HCT116 (cell line): ENCODE data around the gene KNCN. TPM values are rescaled to one million over a fixed set of nuclear protein-coding genes. Genes with fewer than 3 reads are reported as not detected.

Experiments
- ATAC-seq: fragments of 200-7000 bp; cut with Tn5 transposase; 2 replicates; pipeline ENCODE4 v1.9.1; 2020; ENCODE audit warnings: mild to moderate bottlenecking, moderate library complexity
- BruUV-seq: library from RNA; stranded (reverse); fragments of 400-500 nt; replicated peaks from 2 replicates; lab custom pipeline; 2021; lab: Mats Ljungman, UMichigan
- CTCF ChIA-PET: fragments of 300-600 bp; sonication (Branson Sonifier 250); formaldehyde crosslinking; loops from one replicate; lab custom pipeline; 2021; ENCODE audit warnings: antibody characterized with exemption; lab: Charles Lee
- POLR2A ChIA-PET: fragments of 300-600, 350-600 bp; sonication (Branson Sonifier 250); formaldehyde crosslinking; loops from one replicate; lab custom pipeline; 2021; ENCODE audit warnings: antibody characterized with exemption; lab: Charles Lee
- RAD21 ChIA-PET, 2 experiments: fragments of 300-600 bp; sonication (Branson Sonifier 250); formaldehyde crosslinking; loops; one replicate each; lab custom pipeline; 2023; ENCODE audit warnings: low total read pairs in 2 of 2; ENCODE audit not compliant: uncharacterized antibody in 2 of 2, unreplicated experiment in 2 of 2, low non-redundant PET in 1 of 2; lab: Charles Lee
- DNase-seq: peaks from one replicate; pipeline ENCODE4 v3.0.0-alpha.2; 2010; ENCODE audit warnings: low read depth, low spot score
- H2AFZ ChIP-seq: fragments of 200-600 bp; shearing (Covaris generic), sonication (generic); 2 replicates; pipeline ENCODE4 v1.6.1; 2017; ENCODE audit warnings: low read depth, mixed run types, mixed read lengths, antibody characterized with exemption, low read length; ENCODE audit not compliant: poor library complexity, severe bottlenecking
- H3K27ac ChIP-seq: 2 replicates; pipeline ENCODE4 v1.5.1; 2012; ENCODE audit warnings: low read depth, low read length
- H3K27me3 ChIP-seq: fragments of 200-600 bp; sonication (generic); 2 replicates; pipeline ENCODE4 v1.6.1; 2016; ENCODE audit warnings: mixed run types, low read length, mixed read lengths; ENCODE audit not compliant: insufficient read depth
- H3K36me3 ChIP-seq, 2 experiments: fragments of 200-500 bp in 1 of 2; fragments of 200-600 bp in 1 of 2; sonication (Bioruptor generic) in 1 of 2; sonication (generic) in 1 of 2; 2 replicates each; pipeline versions ENCODE4 v1.5.1 to v1.6.1; 2014 to 2016; ENCODE audit warnings: low read length in 2 of 2, inconsistent platforms in 1 of 2, mixed read lengths in 1 of 2, mixed run types in 1 of 2; ENCODE audit not compliant: insufficient read depth in 2 of 2, control insufficient read depth in 1 of 2
- H3K4me1 ChIP-seq, 2 experiments: fragments of 200-600 bp in 1 of 2; sonication (generic) in 1 of 2; 2 replicates each; pipeline versions ENCODE4 v1.5.1 to v1.6.1; 2012 to 2017; ENCODE audit warnings: low read length in 2 of 2, inconsistent platforms in 1 of 2, mild to moderate bottlenecking in 1 of 2, mixed read lengths in 1 of 2, mixed run types in 1 of 2, moderate library complexity in 1 of 2; ENCODE audit not compliant: insufficient read depth in 2 of 2, control insufficient read depth in 1 of 2
- H3K4me2 ChIP-seq: fragments of 200-600 bp; sonication (generic); 2 replicates; pipeline ENCODE4 v1.6.1; 2017; ENCODE audit warnings: mixed run types, low read length, mixed read lengths
- H3K4me3 ChIP-seq, 2 experiments: fragments of 200-600 bp in 1 of 2; sonication (generic) in 1 of 2; replicated peaks in 1 of 2; 2 replicates each; pipeline ENCODE4 v1.5.1; 2011 to 2016; ENCODE audit warnings: low read length in 2 of 2, control low read depth in 1 of 2, low read depth in 1 of 2, mild to moderate bottlenecking in 1 of 2, mixed read lengths in 1 of 2, mixed run types in 1 of 2
- H3K79me2 ChIP-seq: fragments of 200-600 bp; sonication (generic); 2 replicates; pipeline ENCODE4 v1.6.1; 2017; ENCODE audit warnings: mild to moderate bottlenecking, mixed run types, low read length, moderate library complexity, mixed read lengths; ENCODE audit not compliant: insufficient read depth
- H3K9ac ChIP-seq: fragments of 200-600 bp; sonication (generic); 2 replicates; pipeline ENCODE4 v1.6.1; 2016; ENCODE audit warnings: low read length, mixed read lengths
- H3K9me2 ChIP-seq: fragments of 200-600 bp; sonication (generic), shearing (Covaris generic); 2 replicates; pipeline ENCODE4 v1.6.1; 2017; ENCODE audit warnings: mixed run types, mild to moderate bottlenecking, moderate library complexity; ENCODE audit not compliant: insufficient read depth
- H3K9me3 ChIP-seq, 2 experiments: fragments of 200-500 bp in 1 of 2; fragments of 200-600 bp in 1 of 2; sonication (Bioruptor generic) in 1 of 2; sonication (generic) in 1 of 2; 2 replicates each; pipeline ENCODE4 v1.6.1; 2014 to 2017; ENCODE audit warnings: low read length in 2 of 2, mixed read lengths in 2 of 2, inconsistent platforms in 1 of 2, low read depth in 1 of 2, mild to moderate bottlenecking in 1 of 2, mixed run types in 1 of 2, moderate library complexity in 1 of 2; ENCODE audit not compliant: control insufficient read depth in 1 of 2, insufficient read depth in 1 of 2
- H4K20me1 ChIP-seq: fragments of 200-600 bp; sonication (generic), shearing (Covaris generic); 2 replicates; pipeline ENCODE4 v1.6.1; 2017; ENCODE audit warnings: mixed run types, mild to moderate bottlenecking, moderate library complexity; ENCODE audit not compliant: insufficient read depth
- CBX3 ChIP-seq: IDR thresholded peaks from 2 replicates; pipeline ENCODE4 v1.6.1; 2012; ENCODE audit warnings: low read depth
- CEBPB ChIP-seq: IDR thresholded peaks from 2 replicates; pipeline ENCODE4 v1.6.1; 2012; ENCODE audit warnings: low read depth
- EZH2 ChIP-seq: fragments of 200-600 bp; sonication (generic); IDR thresholded peaks from 2 replicates; pipeline ENCODE4 v1.6.1; 2017; ENCODE audit warnings: antibody characterized with exemption, mixed run types
- FOSL1 ChIP-seq: IDR thresholded peaks from 2 replicates; pipeline ENCODE4 v1.6.1; 2012; ENCODE audit warnings: low read depth
- JUND ChIP-seq: IDR thresholded peaks from 2 replicates; pipeline ENCODE4 v1.6.1; 2012
- RAD21 ChIP-seq: IDR thresholded peaks from 2 replicates; pipeline ENCODE4 v1.6.1; 2012; ENCODE audit warnings: low read depth, mild to moderate bottlenecking
- REST ChIP-seq: IDR thresholded peaks from 2 replicates; pipeline ENCODE4 v1.6.1; 2012; ENCODE audit warnings: low read depth
- SIN3A ChIP-seq: IDR thresholded peaks from 2 replicates; pipeline ENCODE4 v1.6.1; 2012; ENCODE audit warnings: low read depth
- SRF ChIP-seq: IDR thresholded peaks from 2 replicates; pipeline ENCODE4 v1.6.1; 2012; ENCODE audit warnings: low read depth
- TCF7L2 ChIP-seq: IDR thresholded peaks from 2 replicates; pipeline ENCODE4 v1.7.0; 2011; ENCODE audit warnings: borderline replicate concordance, inconsistent platforms; ENCODE audit not compliant: insufficient read depth, insufficient read length; ENCODE audit errors: extremely low read depth
- ZBTB33 ChIP-seq: IDR thresholded peaks from 2 replicates; pipeline ENCODE4 v1.6.1; 2011; ENCODE audit warnings: mild to moderate bottlenecking, low read length, moderate library complexity; ENCODE audit not compliant: insufficient replicate concordance; ENCODE audit errors: extremely low read depth
- ZFX ChIP-seq: fragments of 450-650 bp; IDR thresholded peaks from 2 replicates; pipeline ENCODE4 v1.6.1; 2017
- ZNF274 ChIP-seq: fragments of 200-500 bp; sonication (Bioruptor generic); IDR thresholded peaks from 2 replicates; pipeline ENCODE4 v1.6.1; 2014; ENCODE audit warnings: mild to moderate bottlenecking, low read depth, low read length, inconsistent platforms
- intact Hi-C: fragments of 100-400 bp; cut with micrococcal nuclease; formaldehyde crosslinking; loops from 2 replicates; pipeline ENCODE4 v1.10.0; 2022
- total RNA-seq: library from RNA; stranded (reverse); gene quantifications from one replicate; pipeline ENCODE4 v1.2.1, GENCODE V29; 2021; ENCODE audit not compliant: unreplicated experiment
- TF ChIP-seq, protein P1 (sequence below), 3 experiments: fragments of 200-600 bp in 1 of 3; sonication (generic) in 1 of 3; IDR thresholded peaks in 2 of 3; conservative IDR thresholded peaks in 1 of 3; 2 replicates each; pipeline ENCODE4 v1.5.1; 2012 to 2017; ENCODE audit warnings: low read depth in 2 of 3, low read length in 2 of 3, antibody characterized with exemption in 1 of 3, borderline replicate concordance in 1 of 3, control low read depth in 1 of 3, mild to moderate bottlenecking in 1 of 3, mixed read lengths in 1 of 3, mixed run types in 1 of 3, moderate library complexity in 1 of 3; ENCODE audit not compliant: insufficient read depth in 1 of 3

Gene KNCN
- total RNA-seq, 1 experiment from 2014 or later = not detected

GRCh38 chr1:46497020-46497419, 54.4 kb downstream of the KNCN start:
- POLR2A ChIA-PET = no interaction called here
- no peak for TF ChIP-seq SRF

GRCh38 chr1:46496505-46496904, 54.9 kb downstream of the KNCN start:
- ChIA-PET CTCF (no interaction called here), POLR2A (no interaction called here), RAD21 (no interaction called here)
- ATAC-seq (no peak), DNase-seq (no peak)
- no peak overlapping the region for H3K9ac ChIP-seq
- no peaks in the 10 kb centered on the region for H3K4me1 ChIP-seq
- H3K9me2 ChIP-seq = no peaks in the 10 kb centered on the region
- no peak overlapping the region for H2AFZ ChIP-seq
- H4K20me1 ChIP-seq = no peaks in the 10 kb centered on the region
- H3K4me3 ChIP-seq = no peak overlapping the region
- H3K79me2 ChIP-seq = no peaks in the 10 kb centered on the region
- no peak overlapping the region for H3K4me2 ChIP-seq
- no TSS peak for BruUV-seq
- H3K27me3 ChIP-seq = no peaks in the 10 kb centered on the region
- no peak overlapping the region for H3K27ac ChIP-seq
- H3K36me3 ChIP-seq = no peaks in the 10 kb centered on the region
- intact Hi-C loops = no loop called here
- H3K9me3 ChIP-seq = no peaks in the 10 kb centered on the region
- no peak for TF ChIP-seq CBX3
- TF ChIP-seq RAD21 = no peak
- no peak for TF ChIP-seq TCF7L2
- no peak for TF ChIP-seq ZFX
- no peak for TF ChIP-seq SRF
- TF ChIP-seq EZH2 = no peak
- no peak for TF ChIP-seq FOSL1
- no peak for TF ChIP-seq ZNF274
- no peak for TF ChIP-seq SIN3A
- no peak for TF ChIP-seq JUND
- no peak for TF ChIP-seq REST
- no peak for TF ChIP-seq CEBPB
- TF ChIP-seq, protein P1, sequence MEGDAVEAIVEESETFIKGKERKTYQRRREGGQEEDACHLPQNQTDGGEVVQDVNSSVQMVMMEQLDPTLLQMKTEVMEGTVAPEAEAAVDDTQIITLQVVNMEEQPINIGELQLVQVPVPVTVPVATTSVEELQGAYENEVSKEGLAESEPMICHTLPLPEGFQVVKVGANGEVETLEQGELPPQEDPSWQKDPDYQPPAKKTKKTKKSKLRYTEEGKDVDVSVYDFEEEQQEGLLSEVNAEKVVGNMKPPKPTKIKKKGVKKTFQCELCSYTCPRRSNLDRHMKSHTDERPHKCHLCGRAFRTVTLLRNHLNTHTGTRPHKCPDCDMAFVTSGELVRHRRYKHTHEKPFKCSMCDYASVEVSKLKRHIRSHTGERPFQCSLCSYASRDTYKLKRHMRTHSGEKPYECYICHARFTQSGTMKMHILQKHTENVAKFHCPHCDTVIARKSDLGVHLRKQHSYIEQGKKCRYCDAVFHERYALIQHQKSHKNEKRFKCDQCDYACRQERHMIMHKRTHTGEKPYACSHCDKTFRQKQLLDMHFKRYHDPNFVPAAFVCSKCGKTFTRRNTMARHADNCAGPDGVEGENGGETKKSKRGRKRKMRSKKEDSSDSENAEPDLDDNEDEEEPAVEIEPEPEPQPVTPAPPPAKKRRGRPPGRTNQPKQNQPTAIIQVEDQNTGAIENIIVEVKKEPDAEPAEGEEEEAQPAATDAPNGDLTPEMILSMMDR (IDR thresholded peaks at IDR 0.05 in 2 of 3, conservative IDR thresholded peaks at IDR 0.05 in 1 of 3; ENCODE audit: borderline replicate concordance in 1 of 3, insufficient read depth in 1 of 3, low read depth in 2 of 3, low read length in 2 of 3) = no peak
- TF ChIP-seq ZBTB33 = no peak

More at GRCh38 chr1:46497020-46497419, 54.4 kb downstream of the KNCN start:
- ChIA-PET RAD21 (no interaction called here), CTCF (no interaction called here)
- H3K27ac ChIP-seq = no peak overlapping the region
- H3K36me3 ChIP-seq = no peaks in the 10 kb centered on the region
- H3K4me2 ChIP-seq = no peak overlapping the region
- no TSS peak for BruUV-seq
- H3K9me2 ChIP-seq = no peaks in the 10 kb centered on the region
- DNase-seq (no peak), ATAC-seq (no peak)
- intact Hi-C loops = no loop called here
- no peaks in the 10 kb centered on the region for H3K27me3 ChIP-seq
- H2AFZ ChIP-seq = no peak overlapping the region
- no peaks in the 10 kb centered on the region for H3K9me3 ChIP-seq
- no peaks in the 10 kb centered on the region for H3K79me2 ChIP-seq
- no peaks in the 10 kb centered on the region for H3K4me1 ChIP-seq
- H3K9ac ChIP-seq = no peak overlapping the region
- no peaks in the 10 kb centered on the region for H4K20me1 ChIP-seq
- H3K4me3 ChIP-seq = no peak overlapping the region
